Ishikawa (cell line): ENCODE measurements around the gene KLHL8.
A peak's percentile ranks its signal among the peaks of the same experiment; 100 is the strongest.

Source experiments
- CEBPB ChIP-seq: IDR thresholded peaks from 2 replicates; pipeline ENCODE4 v1.6.1; 2012
- CREB1 ChIP-seq: IDR thresholded peaks from 2 replicates; pipeline ENCODE4 v1.6.1; 2012; ENCODE audit warnings: low read depth
- EGR1 ChIP-seq: IDR thresholded peaks from 2 replicates; pipeline ENCODE4 v1.6.1; 2012
- EP300 ChIP-seq: IDR thresholded peaks from 2 replicates; pipeline ENCODE4 v1.6.1; 2012; ENCODE audit warnings: borderline replicate concordance
- FOXM1 ChIP-seq: IDR thresholded peaks from 2 replicates; pipeline ENCODE4 v1.6.1; 2012; ENCODE audit warnings: low read depth, borderline replicate concordance
- NFIC ChIP-seq: IDR thresholded peaks from 2 replicates; pipeline ENCODE4 v1.6.1; 2012
- RAD21 ChIP-seq: IDR thresholded peaks from 2 replicates; pipeline ENCODE4 v1.6.1; 2012; ENCODE audit warnings: low read depth
- TAF1 ChIP-seq: IDR thresholded peaks from 2 replicates; pipeline ENCODE4 v1.6.1; 2012; ENCODE audit warnings: low read depth, mild to moderate bottlenecking
- TCF12 ChIP-seq: IDR thresholded peaks from 2 replicates; pipeline ENCODE4 v1.6.1; 2012; ENCODE audit warnings: low read depth
- TEAD4 ChIP-seq: IDR thresholded peaks from 2 replicates; pipeline ENCODE4 v1.6.1; 2012
- YY1 ChIP-seq: IDR thresholded peaks from 2 replicates; pipeline ENCODE4 v1.6.1; 2012; ENCODE audit warnings: low read depth
- TF ChIP-seq, protein P1 (sequence below): IDR thresholded peaks from 2 replicates; pipeline ENCODE4 v1.6.1; 2012; ENCODE audit warnings: low read depth, mild to moderate bottlenecking
- TF ChIP-seq, protein P2 (sequence below): IDR thresholded peaks from 2 replicates; pipeline ENCODE4 v1.6.1; 2012

DNA sequence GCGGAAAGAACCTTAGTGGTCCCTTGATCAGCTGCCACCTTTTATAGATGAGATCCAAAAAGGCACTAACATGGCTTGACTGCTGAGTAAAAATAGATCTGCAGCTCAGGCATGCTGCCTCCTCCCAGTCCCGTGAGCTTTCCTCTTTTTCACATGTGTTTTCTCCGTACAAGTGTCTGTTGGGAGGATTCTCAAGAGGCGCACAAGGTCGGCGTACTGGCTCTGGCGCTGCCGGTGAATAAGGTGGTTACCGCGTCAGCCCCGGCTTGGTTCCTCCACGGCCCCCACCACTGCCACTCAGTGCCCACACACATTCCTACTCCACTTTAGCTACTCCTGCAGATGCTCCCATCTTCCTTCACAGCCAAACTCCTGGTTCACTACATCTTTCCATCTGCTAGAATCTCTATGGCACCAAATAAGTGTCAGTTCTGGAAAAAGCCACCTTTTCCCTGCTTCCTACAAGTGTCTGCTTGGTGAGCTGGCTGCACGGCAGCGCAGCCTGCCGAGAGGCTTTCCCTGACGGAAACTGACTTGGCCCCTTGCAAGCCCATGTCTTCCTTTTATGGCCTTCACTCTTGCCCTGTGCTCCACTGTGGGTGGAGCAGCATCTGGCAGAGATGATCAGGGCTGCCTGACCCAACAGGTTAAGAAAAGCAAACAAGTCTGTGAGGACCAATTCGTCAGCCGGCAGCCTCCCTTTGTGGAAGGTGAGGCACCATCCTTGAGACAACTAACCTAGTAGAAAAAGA, 99.8 kb downstream of the KLHL8 start:
- TF ChIP-seq CREB1 (no peak), TAF1 (no peak), RAD21 (no peak), YY1 (no peak), FOXM1 (no peak), NFIC (no peak), TEAD4 (no peak), CEBPB (no peak), EP300 (peak; percentile 24; the same call in 1 of the 2 replicates), TCF12 (no peak), EGR1 (no peak)
- TF ChIP-seq, protein P1, sequence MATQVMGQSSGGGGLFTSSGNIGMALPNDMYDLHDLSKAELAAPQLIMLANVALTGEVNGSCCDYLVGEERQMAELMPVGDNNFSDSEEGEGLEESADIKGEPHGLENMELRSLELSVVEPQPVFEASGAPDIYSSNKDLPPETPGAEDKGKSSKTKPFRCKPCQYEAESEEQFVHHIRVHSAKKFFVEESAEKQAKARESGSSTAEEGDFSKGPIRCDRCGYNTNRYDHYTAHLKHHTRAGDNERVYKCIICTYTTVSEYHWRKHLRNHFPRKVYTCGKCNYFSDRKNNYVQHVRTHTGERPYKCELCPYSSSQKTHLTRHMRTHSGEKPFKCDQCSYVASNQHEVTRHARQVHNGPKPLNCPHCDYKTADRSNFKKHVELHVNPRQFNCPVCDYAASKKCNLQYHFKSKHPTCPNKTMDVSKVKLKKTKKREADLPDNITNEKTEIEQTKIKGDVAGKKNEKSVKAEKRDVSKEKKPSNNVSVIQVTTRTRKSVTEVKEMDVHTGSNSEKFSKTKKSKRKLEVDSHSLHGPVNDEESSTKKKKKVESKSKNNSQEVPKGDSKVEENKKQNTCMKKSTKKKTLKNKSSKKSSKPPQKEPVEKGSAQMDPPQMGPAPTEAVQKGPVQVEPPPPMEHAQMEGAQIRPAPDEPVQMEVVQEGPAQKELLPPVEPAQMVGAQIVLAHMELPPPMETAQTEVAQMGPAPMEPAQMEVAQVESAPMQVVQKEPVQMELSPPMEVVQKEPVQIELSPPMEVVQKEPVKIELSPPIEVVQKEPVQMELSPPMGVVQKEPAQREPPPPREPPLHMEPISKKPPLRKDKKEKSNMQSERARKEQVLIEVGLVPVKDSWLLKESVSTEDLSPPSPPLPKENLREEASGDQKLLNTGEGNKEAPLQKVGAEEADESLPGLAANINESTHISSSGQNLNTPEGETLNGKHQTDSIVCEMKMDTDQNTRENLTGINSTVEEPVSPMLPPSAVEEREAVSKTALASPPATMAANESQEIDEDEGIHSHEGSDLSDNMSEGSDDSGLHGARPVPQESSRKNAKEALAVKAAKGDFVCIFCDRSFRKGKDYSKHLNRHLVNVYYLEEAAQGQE: no peak
- TF ChIP-seq, protein P2, sequence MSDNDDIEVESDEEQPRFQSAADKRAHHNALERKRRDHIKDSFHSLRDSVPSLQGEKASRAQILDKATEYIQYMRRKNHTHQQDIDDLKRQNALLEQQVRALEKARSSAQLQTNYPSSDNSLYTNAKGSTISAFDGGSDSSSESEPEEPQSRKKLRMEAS: no peak
